Ovary (tissue), 3 donors: Measurements from ENCODE around the gene LGALS3BP.

ENCODE experiments used
- EP300 ChIP-seq: sonication (generic); formaldehyde crosslinking; IDR thresholded peaks from one replicate; pipeline ENCODE4 v1.6.1; 2017; ENCODE audit warnings: antibody characterized with exemption
- POLR2A ChIP-seq: fragments of 450-650 bp; IDR thresholded peaks from one replicate; pipeline ENCODE4 v1.6.1; 2017; ENCODE audit warnings: antibody characterized with exemption, mild to moderate bottlenecking, moderate library complexity
- TF ChIP-seq, protein P1 (sequence below), 3 donors: fragments of 450-650 bp in 2 of 3; fragments of 200-600 bp in 1 of 3; IDR thresholded peaks; one replicate each; pipeline versions ENCODE4 v1.5.1 to v1.8.0; 2016 to 2022; ENCODE audit warnings: antibody characterized with exemption in 3 of 3, mild to moderate bottlenecking in 1 of 3
- donor health status: DM: no; HTN: no; CAD: no.

DNA sequence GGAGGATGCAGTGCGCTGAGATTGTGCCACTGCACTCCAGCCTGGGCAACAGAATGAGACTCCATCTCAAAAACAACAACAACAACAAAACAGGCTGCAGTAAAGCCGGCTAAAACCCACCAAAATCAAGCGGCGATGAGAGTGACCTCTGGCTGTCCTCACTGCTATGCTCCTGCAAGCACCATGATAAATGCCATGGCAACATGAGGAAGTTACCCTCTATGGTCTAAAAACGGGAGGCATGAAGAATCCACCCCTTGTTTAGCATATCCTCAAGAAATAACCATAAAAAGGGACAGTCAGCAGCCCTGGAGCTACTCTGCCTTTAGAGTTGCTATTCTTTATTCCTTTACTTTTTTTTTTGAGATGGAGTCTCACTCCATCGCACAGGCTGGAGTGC, 8.4 kb upstream of the LGALS3BP start:
- TF ChIP-seq, protein P1, sequence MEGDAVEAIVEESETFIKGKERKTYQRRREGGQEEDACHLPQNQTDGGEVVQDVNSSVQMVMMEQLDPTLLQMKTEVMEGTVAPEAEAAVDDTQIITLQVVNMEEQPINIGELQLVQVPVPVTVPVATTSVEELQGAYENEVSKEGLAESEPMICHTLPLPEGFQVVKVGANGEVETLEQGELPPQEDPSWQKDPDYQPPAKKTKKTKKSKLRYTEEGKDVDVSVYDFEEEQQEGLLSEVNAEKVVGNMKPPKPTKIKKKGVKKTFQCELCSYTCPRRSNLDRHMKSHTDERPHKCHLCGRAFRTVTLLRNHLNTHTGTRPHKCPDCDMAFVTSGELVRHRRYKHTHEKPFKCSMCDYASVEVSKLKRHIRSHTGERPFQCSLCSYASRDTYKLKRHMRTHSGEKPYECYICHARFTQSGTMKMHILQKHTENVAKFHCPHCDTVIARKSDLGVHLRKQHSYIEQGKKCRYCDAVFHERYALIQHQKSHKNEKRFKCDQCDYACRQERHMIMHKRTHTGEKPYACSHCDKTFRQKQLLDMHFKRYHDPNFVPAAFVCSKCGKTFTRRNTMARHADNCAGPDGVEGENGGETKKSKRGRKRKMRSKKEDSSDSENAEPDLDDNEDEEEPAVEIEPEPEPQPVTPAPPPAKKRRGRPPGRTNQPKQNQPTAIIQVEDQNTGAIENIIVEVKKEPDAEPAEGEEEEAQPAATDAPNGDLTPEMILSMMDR (IDR thresholded peaks at IDR 0.05): no peak
- TF ChIP-seq POLR2A: no peak
- TF ChIP-seq EP300: no peak
